Measurements from ENCODE around the gene CSH2.
"Not testable (repeated sequence)": the region's sequence is repeated elsewhere in the genome, so short reads cannot be mapped to it uniquely, and the experiment has no call there.

DNA sequence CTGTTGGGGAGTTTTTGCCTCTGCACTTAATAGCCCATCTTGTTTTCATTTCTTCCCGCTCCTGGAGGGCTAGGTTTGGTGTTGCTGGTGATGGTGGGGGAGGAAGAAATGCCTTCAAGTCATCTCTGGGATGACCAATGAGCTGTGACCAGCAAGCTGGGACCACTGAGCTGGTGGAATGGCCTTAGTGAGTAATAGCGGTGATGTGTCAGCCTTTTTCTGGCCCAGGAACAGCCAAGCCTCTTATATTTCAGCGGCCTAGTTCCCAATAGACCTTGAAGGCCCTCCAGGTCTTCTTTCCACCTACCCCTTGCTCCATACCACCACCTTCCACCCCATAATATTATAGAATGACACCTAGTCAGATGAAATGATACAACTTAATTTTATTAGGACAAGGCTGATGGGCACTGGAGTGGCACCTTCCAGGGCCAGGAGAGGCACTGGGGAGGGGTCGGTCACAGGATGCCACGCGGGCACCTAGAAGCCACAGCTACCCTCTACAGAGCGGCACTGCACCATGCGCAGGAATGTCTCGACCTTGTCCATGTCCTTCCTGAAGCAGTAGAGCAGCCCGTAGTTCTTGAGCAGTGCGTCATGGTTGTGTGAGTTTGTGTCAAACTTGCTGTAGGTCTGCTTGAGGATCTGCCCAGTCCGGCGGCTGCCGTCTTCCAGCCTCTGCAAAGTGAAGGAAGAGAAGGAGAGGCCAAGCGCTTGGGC lies 1.7 kb downstream of the CSH2 start:
- not testable (repeated sequence) for TF ChIP-seq TAF1, TCF12 (IDR thresholded peaks at IDR 0.05; ENCODE audit: low read depth, low read length)
- TF ChIP-seq, protein P1, sequence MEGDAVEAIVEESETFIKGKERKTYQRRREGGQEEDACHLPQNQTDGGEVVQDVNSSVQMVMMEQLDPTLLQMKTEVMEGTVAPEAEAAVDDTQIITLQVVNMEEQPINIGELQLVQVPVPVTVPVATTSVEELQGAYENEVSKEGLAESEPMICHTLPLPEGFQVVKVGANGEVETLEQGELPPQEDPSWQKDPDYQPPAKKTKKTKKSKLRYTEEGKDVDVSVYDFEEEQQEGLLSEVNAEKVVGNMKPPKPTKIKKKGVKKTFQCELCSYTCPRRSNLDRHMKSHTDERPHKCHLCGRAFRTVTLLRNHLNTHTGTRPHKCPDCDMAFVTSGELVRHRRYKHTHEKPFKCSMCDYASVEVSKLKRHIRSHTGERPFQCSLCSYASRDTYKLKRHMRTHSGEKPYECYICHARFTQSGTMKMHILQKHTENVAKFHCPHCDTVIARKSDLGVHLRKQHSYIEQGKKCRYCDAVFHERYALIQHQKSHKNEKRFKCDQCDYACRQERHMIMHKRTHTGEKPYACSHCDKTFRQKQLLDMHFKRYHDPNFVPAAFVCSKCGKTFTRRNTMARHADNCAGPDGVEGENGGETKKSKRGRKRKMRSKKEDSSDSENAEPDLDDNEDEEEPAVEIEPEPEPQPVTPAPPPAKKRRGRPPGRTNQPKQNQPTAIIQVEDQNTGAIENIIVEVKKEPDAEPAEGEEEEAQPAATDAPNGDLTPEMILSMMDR (IDR thresholded peaks at IDR 0.05; ENCODE audit: control extremely low read depth in 1 of 3, insufficient read depth in 1 of 3, low read depth in 1 of 3, low read length in 3 of 3): not testable (repeated sequence)

All from H1 (cell line).